Measurements from ENCODE around the gene PLAC1. TPM values are rescaled to one million over a fixed set of nuclear protein-coding genes. Genes with fewer than 3 reads are reported as not detected.

Gene PLAC1
- total RNA-seq, 1 donor from 2014 or later, result 14.5 TPM

GRCh38 chrX:134647477-134647877, 10.8 kb downstream of the PLAC1 start:
- no peak for TF ChIP-seq CTCF (IDR thresholded peaks at IDR 0.05; ENCODE audit: unreplicated experiment)
- no peak overlapping the region for H3K4me3 Mint-ChIP-seq
- H3K27me3 Mint-ChIP-seq (ENCODE audit: low read depth), result no peaks in the 10 kb centered on the region
- H3K4me1 Mint-ChIP-seq, result peaks cover 3% of the 10 kb centered on the region
- no peak for DNase-seq (ENCODE audit: low spot score in 2 of 2, unreplicated experiment in 2 of 2)
- H3K36me3 Mint-ChIP-seq, result no peaks in the 10 kb centered on the region
- no peak overlapping the region for H3K27ac Mint-ChIP-seq
- H3K9me3 Mint-ChIP-seq, result peaks cover 45% of the 10 kb centered on the region

- no peak for DNase-seq (ENCODE audit: low spot score in 2 of 2, unreplicated experiment in 2 of 2)
- no peaks in the 10 kb centered on the region for H3K27me3 Mint-ChIP-seq (ENCODE audit: low read depth)
- peaks cover 48% of the 10 kb centered on the region for H3K9me3 Mint-ChIP-seq
- H3K4me1 Mint-ChIP-seq, result peaks cover 4% of the 10 kb centered on the region
- TF ChIP-seq CTCF (IDR thresholded peaks at IDR 0.05; ENCODE audit: unreplicated experiment), result no peak
- H3K36me3 Mint-ChIP-seq, result no peaks in the 10 kb centered on the region
- H3K27ac Mint-ChIP-seq, result no peak overlapping the region
- no peak overlapping the region for H3K4me3 Mint-ChIP-seq
Observed at GRCh38 chrX:134646691-134647090, 11.6 kb downstream of the PLAC1 start.

GRCh38 chrX:134645936-134646543, 12.2 kb downstream of the PLAC1 start:
- no peaks in the 10 kb centered on the region for H3K27me3 Mint-ChIP-seq (ENCODE audit: low read depth)
- H3K4me3 Mint-ChIP-seq, result no peak overlapping the region
- H3K27ac Mint-ChIP-seq, result no peak overlapping the region
- H3K4me1 Mint-ChIP-seq, result peaks cover 4% of the 10 kb centered on the region
- H3K36me3 Mint-ChIP-seq, result no peaks in the 10 kb centered on the region
- TF ChIP-seq CTCF (IDR thresholded peaks at IDR 0.05; ENCODE audit: unreplicated experiment), result no peak
- no peak for DNase-seq (ENCODE audit: low spot score in 2 of 2, unreplicated experiment in 2 of 2)
- H3K9me3 Mint-ChIP-seq, result peaks cover 52% of the 10 kb centered on the region

- Mint-ChIP-seq H3K27ac (no peak overlapping the region), H3K4me1 (peaks cover 4% of the 10 kb centered on the region), H3K4me3 (no peak overlapping the region)
Observed at GRCh38 chrX:134642386-134642785, 15.9 kb downstream of the PLAC1 start.

GRCh38 chrX:134641346-134641745, 16.9 kb downstream of the PLAC1 start:
- H3K36me3 Mint-ChIP-seq, result peaks cover 3% of the 10 kb centered on the region
- no peak for TF ChIP-seq CTCF (IDR thresholded peaks at IDR 0.05; ENCODE audit: unreplicated experiment)
- H3K4me1 Mint-ChIP-seq, result peaks cover 10% of the 10 kb centered on the region
- H3K9me3 Mint-ChIP-seq, result peaks cover 48% of the 10 kb centered on the region
- H3K4me3 Mint-ChIP-seq, result no peak overlapping the region
- H3K27ac Mint-ChIP-seq, result no peak overlapping the region
- no peak for DNase-seq (ENCODE audit: low spot score in 2 of 2, unreplicated experiment in 2 of 2)
- no peaks in the 10 kb centered on the region for H3K27me3 Mint-ChIP-seq (ENCODE audit: low read depth)

More at GRCh38 chrX:134642386-134642785, 15.9 kb downstream of the PLAC1 start:
- no peak for TF ChIP-seq CTCF (IDR thresholded peaks at IDR 0.05; ENCODE audit: unreplicated experiment)
- no peaks in the 10 kb centered on the region for H3K27me3 Mint-ChIP-seq (ENCODE audit: low read depth)
- no peak for DNase-seq (ENCODE audit: low spot score in 2 of 2, unreplicated experiment in 2 of 2)
- peaks cover 47% of the 10 kb centered on the region for H3K9me3 Mint-ChIP-seq
- H3K36me3 Mint-ChIP-seq, result peaks cover 3% of the 10 kb centered on the region

GRCh38 chrX:134640914-134641313, 17.4 kb downstream of the PLAC1 start:
- TF ChIP-seq CTCF (IDR thresholded peaks at IDR 0.05; ENCODE audit: unreplicated experiment), result no peak
- Mint-ChIP-seq H3K4me3 (no peak overlapping the region), H3K9me3 (peaks cover 49% of the 10 kb centered on the region), H3K27me3 (ENCODE audit: low read depth) (no peaks in the 10 kb centered on the region), H3K27ac (no peak overlapping the region), H3K4me1 (peaks cover 10% of the 10 kb centered on the region), H3K36me3 (peaks cover 3% of the 10 kb centered on the region)
- no peak for DNase-seq (ENCODE audit: low spot score in 2 of 2, unreplicated experiment in 2 of 2)
